Measurements from ENCODE around the gene BANP. TPM values are rescaled to one million over a fixed set of nuclear protein-coding genes. Genes with fewer than 3 reads are reported as not detected.
A peak's percentile ranks its signal among the peaks of the same experiment; 100 is the strongest.
"Not testable (repeated sequence)": the region's sequence is repeated elsewhere in the genome, so short reads cannot be mapped to it uniquely, and the experiment has no call there.

The BANP gene
- total RNA-seq, 2 experiments from 2014 or later: 25.6 to 27.0 TPM

DNA sequence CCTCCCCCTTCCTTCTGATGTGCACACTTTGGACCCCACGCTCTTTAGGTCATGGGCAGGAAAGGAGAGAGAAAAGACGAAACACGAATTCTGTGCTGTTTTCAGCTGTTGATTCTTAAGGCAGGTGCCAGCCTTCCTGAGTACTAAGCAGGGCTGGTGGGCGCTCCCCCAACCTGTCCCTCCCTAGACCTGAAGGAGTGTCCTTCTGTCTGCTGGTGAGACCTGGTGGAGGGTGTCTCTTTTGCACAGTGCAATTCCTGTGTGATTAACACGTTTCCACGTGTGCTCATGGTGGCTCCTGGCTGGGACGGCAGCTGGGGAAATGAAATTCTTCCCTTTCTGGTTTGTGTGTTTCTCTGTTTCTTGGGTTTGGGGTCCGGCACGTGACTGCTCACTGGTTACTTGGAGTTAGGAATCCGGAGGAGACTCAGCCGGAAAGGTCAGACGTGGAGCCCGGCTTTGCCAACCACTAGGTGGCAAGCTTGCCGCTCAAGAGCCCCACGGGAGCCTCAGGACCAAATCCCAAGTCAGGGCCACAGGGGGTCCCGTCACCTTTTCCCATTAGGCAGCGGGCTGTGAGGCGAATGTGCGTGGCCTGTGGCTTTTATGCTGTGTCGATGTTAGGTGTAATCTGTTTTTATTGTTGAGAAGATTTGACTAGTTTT is 32.0 kb downstream of the BANP start:
- H3K27me3 Mint-ChIP-seq, H3K4me3 Mint-ChIP-seq, H3K9me3 Mint-ChIP-seq, DNase-seq: not testable (repeated sequence)
- Mint-ChIP-seq H3K36me3 (peaks cover 58% of the 10 kb centered on the region), H3K4me1 (peaks cover 63% of the 10 kb centered on the region), H3K27ac (peak overlapping the region; percentile 54)

- Mint-ChIP-seq H3K36me3 (peaks cover 57% of the 10 kb centered on the region), H3K27ac (peak overlapping the region; percentile 71), H3K4me1 (peaks cover 61% of the 10 kb centered on the region)
- peak; percentile 40 for DNase-seq
- H3K9me3 Mint-ChIP-seq, H3K4me3 Mint-ChIP-seq, H3K27me3 Mint-ChIP-seq: not testable (repeated sequence)
Measured at GRCh38 chr16:87983737-87984097, 32.5 kb downstream of the BANP start.

- H3K27ac Mint-ChIP-seq: peak overlapping the region; percentile 71
- H3K27me3 Mint-ChIP-seq, DNase-seq, H3K9me3 Mint-ChIP-seq: not testable (repeated sequence)
- peaks cover 61% of the 10 kb centered on the region for H3K4me1 Mint-ChIP-seq
- H3K36me3 Mint-ChIP-seq: peaks cover 52% of the 10 kb centered on the region
- H3K4me3 Mint-ChIP-seq: peak overlapping the region; percentile 4
Measured at GRCh38 chr16:87984180-87984579, 32.9 kb downstream of the BANP start.

DNA sequence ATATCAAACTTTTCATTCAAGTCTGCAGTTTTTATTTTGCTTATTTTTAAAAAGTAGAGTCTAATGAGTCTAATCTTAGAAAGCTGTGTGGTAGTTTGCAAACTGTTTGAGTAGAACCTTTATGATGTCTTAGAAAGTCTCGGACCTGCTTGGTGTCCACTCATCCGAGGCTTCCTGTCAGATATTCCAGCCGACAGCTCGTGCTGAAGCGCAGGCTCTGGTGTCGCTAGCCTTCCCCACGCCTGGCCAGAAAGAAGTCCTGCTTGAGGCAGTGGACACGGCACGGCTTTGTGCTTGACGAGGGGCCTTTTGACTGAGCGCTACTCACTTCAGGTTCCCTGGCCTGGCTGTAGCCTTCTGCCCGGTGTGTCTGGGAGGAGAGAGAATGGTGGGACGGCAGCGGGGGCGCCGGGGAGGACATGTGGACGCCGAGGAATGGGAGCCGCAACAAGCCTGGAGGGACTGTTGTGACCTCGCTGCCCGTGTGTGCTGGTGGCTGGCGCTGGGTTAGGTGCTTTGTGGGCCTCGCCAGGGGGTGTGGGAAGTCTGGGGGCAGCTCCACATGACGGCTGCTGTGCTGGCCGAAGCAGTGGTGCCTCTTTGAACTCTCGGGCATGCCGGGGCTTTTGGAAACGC is 33.5 kb downstream of the BANP start:
- Mint-ChIP-seq H3K27me3 (no peaks in the 10 kb centered on the region), H3K4me3 (peak overlapping the region; percentile 45), H3K9me3 (peaks cover 2% of the 10 kb centered on the region), H3K4me1 (peaks cover 56% of the 10 kb centered on the region), H3K36me3 (peaks cover 48% of the 10 kb centered on the region), H3K27ac (peak overlapping the region; percentile 71)
- no peak for DNase-seq

DNA sequence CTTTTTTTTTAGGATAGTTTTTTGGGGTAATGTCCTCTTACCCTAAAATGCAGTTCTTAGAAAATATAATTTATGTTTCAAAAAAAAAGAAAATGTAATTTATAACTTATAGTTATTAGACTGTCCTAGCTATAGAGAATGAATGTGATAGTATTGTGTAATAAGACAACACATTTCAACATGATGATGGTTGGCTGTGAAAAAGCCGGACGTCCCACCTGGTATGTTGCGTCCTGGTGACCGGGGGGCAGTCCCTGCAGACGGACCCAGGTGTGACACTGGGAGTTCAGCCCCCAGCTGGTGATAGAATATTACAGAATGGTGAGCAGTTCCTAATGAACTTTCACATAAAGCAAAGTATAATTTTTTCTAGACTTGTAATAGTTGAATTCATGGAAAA is 34.3 kb downstream of the BANP start:
- DNase-seq, H3K27me3 Mint-ChIP-seq, H3K9me3 Mint-ChIP-seq, H3K4me3 Mint-ChIP-seq: not testable (repeated sequence)
- peaks cover 49% of the 10 kb centered on the region for H3K4me1 Mint-ChIP-seq
- peak overlapping the region; percentile 66 for H3K27ac Mint-ChIP-seq
- H3K36me3 Mint-ChIP-seq: peaks cover 40% of the 10 kb centered on the region

- H3K27me3 Mint-ChIP-seq, H3K9me3 Mint-ChIP-seq, H3K4me3 Mint-ChIP-seq: not testable (repeated sequence)
- Mint-ChIP-seq H3K36me3 (peaks cover 37% of the 10 kb centered on the region), H3K4me1 (peaks cover 40% of the 10 kb centered on the region), H3K27ac (peak overlapping the region; percentile 66)
- peak; percentile 43 for DNase-seq
Measured at GRCh38 chr16:87986361-87986849, 35.2 kb downstream of the BANP start.

GRCh38 chr16:87988596-87988995 is 37.4 kb downstream of the BANP start:
- not testable (repeated sequence) for H3K4me3 Mint-ChIP-seq, DNase-seq, H3K27me3 Mint-ChIP-seq, H3K27ac Mint-ChIP-seq, H3K9me3 Mint-ChIP-seq
- H3K4me1 Mint-ChIP-seq: peaks cover 22% of the 10 kb centered on the region
- peaks cover 16% of the 10 kb centered on the region for H3K36me3 Mint-ChIP-seq

GRCh38 chr16:87990254-87990653 is 39.0 kb downstream of the BANP start:
- not testable (repeated sequence) for H3K27ac Mint-ChIP-seq, H3K4me3 Mint-ChIP-seq, H3K27me3 Mint-ChIP-seq, DNase-seq, H3K9me3 Mint-ChIP-seq
- peaks cover 17% of the 10 kb centered on the region for H3K4me1 Mint-ChIP-seq
- peaks cover 10% of the 10 kb centered on the region for H3K36me3 Mint-ChIP-seq

DNA sequence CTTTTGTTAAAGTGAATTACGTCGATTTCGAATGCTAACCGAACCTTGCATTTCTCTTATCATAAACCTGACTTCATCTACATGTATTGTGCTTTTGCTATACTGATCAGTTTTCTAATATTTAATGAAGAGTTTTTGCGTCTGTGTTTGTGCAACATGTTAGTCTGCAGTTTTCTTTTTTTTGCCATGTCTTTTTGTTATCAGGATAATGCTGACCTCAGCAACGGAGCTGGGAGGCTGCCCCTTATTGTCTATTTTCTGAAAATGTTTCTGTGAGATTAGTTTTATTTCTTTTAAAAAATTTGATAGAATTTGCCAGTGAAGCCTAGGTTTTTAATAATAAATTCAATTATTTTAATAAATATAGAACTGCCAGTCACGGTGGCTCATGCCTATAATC is 40.9 kb downstream of the BANP start:
- not testable (repeated sequence) for H3K36me3 Mint-ChIP-seq, H3K4me3 Mint-ChIP-seq, H3K4me1 Mint-ChIP-seq, H3K27me3 Mint-ChIP-seq, H3K9me3 Mint-ChIP-seq, DNase-seq, H3K27ac Mint-ChIP-seq

GRCh38 chr16:87993901-87994300 is 42.7 kb downstream of the BANP start:
- no peak for DNase-seq
- H3K27me3 Mint-ChIP-seq: no peaks in the 10 kb centered on the region
- no peak overlapping the region for H3K4me3 Mint-ChIP-seq
- H3K36me3 Mint-ChIP-seq: peaks cover 7% of the 10 kb centered on the region
- peaks cover 6% of the 10 kb centered on the region for H3K4me1 Mint-ChIP-seq
- no peak overlapping the region for H3K27ac Mint-ChIP-seq
- no peaks in the 10 kb centered on the region for H3K9me3 Mint-ChIP-seq

- Mint-ChIP-seq H3K27me3 (no peaks in the 10 kb centered on the region), H3K9me3 (no peaks in the 10 kb centered on the region), H3K27ac (no peak overlapping the region), H3K36me3 (peaks cover 7% of the 10 kb centered on the region), H3K4me3 (no peak overlapping the region), H3K4me1 (peaks cover 6% of the 10 kb centered on the region)
- DNase-seq: no peak
Measured at GRCh38 chr16:87995644-87996043, 44.4 kb downstream of the BANP start.

- DNase-seq: no peak
- H3K27ac Mint-ChIP-seq: no peak overlapping the region
- H3K9me3 Mint-ChIP-seq: no peaks in the 10 kb centered on the region
- H3K4me1 Mint-ChIP-seq: peaks cover 6% of the 10 kb centered on the region
- H3K27me3 Mint-ChIP-seq: no peaks in the 10 kb centered on the region
- H3K36me3 Mint-ChIP-seq: peaks cover 7% of the 10 kb centered on the region
- H3K4me3 Mint-ChIP-seq: no peak overlapping the region
Measured at GRCh38 chr16:87996962-87997880, 46.0 kb downstream of the BANP start.

GRCh38 chr16:87998184-87998793 is 47.1 kb downstream of the BANP start:
- not testable (repeated sequence) for H3K27me3 Mint-ChIP-seq, DNase-seq, H3K9me3 Mint-ChIP-seq, H3K4me1 Mint-ChIP-seq, H3K4me3 Mint-ChIP-seq, H3K36me3 Mint-ChIP-seq, H3K27ac Mint-ChIP-seq

- not testable (repeated sequence) for H3K4me3 Mint-ChIP-seq, H3K4me1 Mint-ChIP-seq, DNase-seq, H3K9me3 Mint-ChIP-seq, H3K27me3 Mint-ChIP-seq, H3K27ac Mint-ChIP-seq, H3K36me3 Mint-ChIP-seq
Measured at GRCh38 chr16:87998992-87999391, 47.8 kb downstream of the BANP start.

- no peaks in the 10 kb centered on the region for H3K27me3 Mint-ChIP-seq
- peaks cover 2% of the 10 kb centered on the region for H3K4me1 Mint-ChIP-seq
- no peak overlapping the region for H3K27ac Mint-ChIP-seq
- no peak for DNase-seq
- H3K4me3 Mint-ChIP-seq: no peak overlapping the region
- H3K36me3 Mint-ChIP-seq: peaks cover 3% of the 10 kb centered on the region
- no peaks in the 10 kb centered on the region for H3K9me3 Mint-ChIP-seq
Measured at GRCh38 chr16:88002211-88002610, 51.0 kb downstream of the BANP start.

All from activated naive CD8-positive, alpha-beta T cell treated with anti-CD3 and anti-CD28 coated beads for 36 hours (primary cell).